HL-60 (cell line): ENCODE results near the gene DET1.
A peak's percentile ranks its signal among the peaks of the same experiment; 100 is the strongest.
"Not testable (repeated sequence)": the region's sequence is repeated elsewhere in the genome, so short reads cannot be mapped to it uniquely, and the experiment has no call there.

Experiments used
- DNase-seq, 2 experiments: peaks; one replicate each; pipeline ENCODE4 v3.0.0-alpha.2; 2010 to 2020; ENCODE audit warnings: low read depth in 1 of 2, low spot score in 1 of 2
- H3K27ac ChIP-seq: fragments of 250-450 bp; sonication (Bioruptor Pico); replicated peaks from 2 replicates; pipeline ENCODE4 v1.5.1; 2020; ENCODE audit warnings: mild to moderate bottlenecking, moderate library complexity
- H3K27me3 ChIP-seq: fragments of 250-450 bp; sonication (Bioruptor Pico); 2 replicates; pipeline ENCODE4 v1.5.1; 2021; ENCODE audit warnings: mild to moderate bottlenecking, moderate library complexity; ENCODE audit not compliant: insufficient read depth, poor library complexity, severe bottlenecking
- H3K4me3 ChIP-seq: replicated peaks from 2 replicates; pipeline ENCODE4 v1.5.1; 2011; ENCODE audit warnings: mild to moderate bottlenecking, control low read depth, low read length; ENCODE audit not compliant: insufficient read depth
- GABPA ChIP-seq: IDR thresholded peaks from 2 replicates; pipeline ENCODE4 v1.6.1; 2012; ENCODE audit warnings: low read depth
- POLR2AphosphoS5 ChIP-seq: IDR thresholded peaks from 2 replicates; pipeline ENCODE4 v1.6.1; 2012; ENCODE audit warnings: low read depth
- SPI1 ChIP-seq: IDR thresholded peaks from 2 replicates; pipeline ENCODE4 v1.6.1; 2012; ENCODE audit warnings: low read depth, mild to moderate bottlenecking, borderline replicate concordance
- TF ChIP-seq, protein P1 (sequence below): IDR thresholded peaks from one replicate; pipeline ENCODE4 v1.5.1; 2011; ENCODE audit warnings: low read length, control low read depth, inconsistent platforms; ENCODE audit not compliant: insufficient read depth
- TF ChIP-seq, protein P2 (sequence below): IDR thresholded peaks from 2 replicates; pipeline ENCODE4 v1.6.1; 2012; ENCODE audit warnings: low read depth; ENCODE audit not compliant: insufficient replicate concordance

The DET1 gene

DNA sequence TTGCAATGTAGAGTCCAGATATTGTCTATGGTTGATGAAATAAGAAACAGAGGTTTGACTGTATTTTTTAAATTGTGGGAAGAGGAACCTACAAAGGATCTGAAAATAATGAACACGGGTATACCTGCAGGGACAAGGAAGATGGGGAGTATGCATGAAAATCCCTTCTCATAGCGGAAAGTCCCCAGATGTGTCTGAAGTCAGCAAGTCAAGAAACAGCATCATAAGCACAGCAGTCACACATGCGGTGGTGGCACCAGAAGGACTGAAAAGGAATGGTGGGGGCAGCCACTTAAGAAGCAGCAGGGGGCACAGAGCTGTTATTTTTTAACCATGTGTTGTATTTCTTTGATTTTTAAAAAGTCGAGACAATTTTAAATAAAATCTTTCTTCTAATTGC is 74.3 kb downstream of the DET1 start:
- TF ChIP-seq, protein P1, sequence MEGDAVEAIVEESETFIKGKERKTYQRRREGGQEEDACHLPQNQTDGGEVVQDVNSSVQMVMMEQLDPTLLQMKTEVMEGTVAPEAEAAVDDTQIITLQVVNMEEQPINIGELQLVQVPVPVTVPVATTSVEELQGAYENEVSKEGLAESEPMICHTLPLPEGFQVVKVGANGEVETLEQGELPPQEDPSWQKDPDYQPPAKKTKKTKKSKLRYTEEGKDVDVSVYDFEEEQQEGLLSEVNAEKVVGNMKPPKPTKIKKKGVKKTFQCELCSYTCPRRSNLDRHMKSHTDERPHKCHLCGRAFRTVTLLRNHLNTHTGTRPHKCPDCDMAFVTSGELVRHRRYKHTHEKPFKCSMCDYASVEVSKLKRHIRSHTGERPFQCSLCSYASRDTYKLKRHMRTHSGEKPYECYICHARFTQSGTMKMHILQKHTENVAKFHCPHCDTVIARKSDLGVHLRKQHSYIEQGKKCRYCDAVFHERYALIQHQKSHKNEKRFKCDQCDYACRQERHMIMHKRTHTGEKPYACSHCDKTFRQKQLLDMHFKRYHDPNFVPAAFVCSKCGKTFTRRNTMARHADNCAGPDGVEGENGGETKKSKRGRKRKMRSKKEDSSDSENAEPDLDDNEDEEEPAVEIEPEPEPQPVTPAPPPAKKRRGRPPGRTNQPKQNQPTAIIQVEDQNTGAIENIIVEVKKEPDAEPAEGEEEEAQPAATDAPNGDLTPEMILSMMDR, result no peak
- TF ChIP-seq POLR2AphosphoS5 (no peak), GABPA (no peak), SPI1 (no peak)
- TF ChIP-seq, protein P2, sequence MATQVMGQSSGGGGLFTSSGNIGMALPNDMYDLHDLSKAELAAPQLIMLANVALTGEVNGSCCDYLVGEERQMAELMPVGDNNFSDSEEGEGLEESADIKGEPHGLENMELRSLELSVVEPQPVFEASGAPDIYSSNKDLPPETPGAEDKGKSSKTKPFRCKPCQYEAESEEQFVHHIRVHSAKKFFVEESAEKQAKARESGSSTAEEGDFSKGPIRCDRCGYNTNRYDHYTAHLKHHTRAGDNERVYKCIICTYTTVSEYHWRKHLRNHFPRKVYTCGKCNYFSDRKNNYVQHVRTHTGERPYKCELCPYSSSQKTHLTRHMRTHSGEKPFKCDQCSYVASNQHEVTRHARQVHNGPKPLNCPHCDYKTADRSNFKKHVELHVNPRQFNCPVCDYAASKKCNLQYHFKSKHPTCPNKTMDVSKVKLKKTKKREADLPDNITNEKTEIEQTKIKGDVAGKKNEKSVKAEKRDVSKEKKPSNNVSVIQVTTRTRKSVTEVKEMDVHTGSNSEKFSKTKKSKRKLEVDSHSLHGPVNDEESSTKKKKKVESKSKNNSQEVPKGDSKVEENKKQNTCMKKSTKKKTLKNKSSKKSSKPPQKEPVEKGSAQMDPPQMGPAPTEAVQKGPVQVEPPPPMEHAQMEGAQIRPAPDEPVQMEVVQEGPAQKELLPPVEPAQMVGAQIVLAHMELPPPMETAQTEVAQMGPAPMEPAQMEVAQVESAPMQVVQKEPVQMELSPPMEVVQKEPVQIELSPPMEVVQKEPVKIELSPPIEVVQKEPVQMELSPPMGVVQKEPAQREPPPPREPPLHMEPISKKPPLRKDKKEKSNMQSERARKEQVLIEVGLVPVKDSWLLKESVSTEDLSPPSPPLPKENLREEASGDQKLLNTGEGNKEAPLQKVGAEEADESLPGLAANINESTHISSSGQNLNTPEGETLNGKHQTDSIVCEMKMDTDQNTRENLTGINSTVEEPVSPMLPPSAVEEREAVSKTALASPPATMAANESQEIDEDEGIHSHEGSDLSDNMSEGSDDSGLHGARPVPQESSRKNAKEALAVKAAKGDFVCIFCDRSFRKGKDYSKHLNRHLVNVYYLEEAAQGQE, result no peak
- no peak overlapping the region for H3K4me3 ChIP-seq
- H3K27me3 ChIP-seq, result no peaks in the 10 kb centered on the region
- DNase-seq, result no peak
- H3K27ac ChIP-seq, result no peak overlapping the region

DNA sequence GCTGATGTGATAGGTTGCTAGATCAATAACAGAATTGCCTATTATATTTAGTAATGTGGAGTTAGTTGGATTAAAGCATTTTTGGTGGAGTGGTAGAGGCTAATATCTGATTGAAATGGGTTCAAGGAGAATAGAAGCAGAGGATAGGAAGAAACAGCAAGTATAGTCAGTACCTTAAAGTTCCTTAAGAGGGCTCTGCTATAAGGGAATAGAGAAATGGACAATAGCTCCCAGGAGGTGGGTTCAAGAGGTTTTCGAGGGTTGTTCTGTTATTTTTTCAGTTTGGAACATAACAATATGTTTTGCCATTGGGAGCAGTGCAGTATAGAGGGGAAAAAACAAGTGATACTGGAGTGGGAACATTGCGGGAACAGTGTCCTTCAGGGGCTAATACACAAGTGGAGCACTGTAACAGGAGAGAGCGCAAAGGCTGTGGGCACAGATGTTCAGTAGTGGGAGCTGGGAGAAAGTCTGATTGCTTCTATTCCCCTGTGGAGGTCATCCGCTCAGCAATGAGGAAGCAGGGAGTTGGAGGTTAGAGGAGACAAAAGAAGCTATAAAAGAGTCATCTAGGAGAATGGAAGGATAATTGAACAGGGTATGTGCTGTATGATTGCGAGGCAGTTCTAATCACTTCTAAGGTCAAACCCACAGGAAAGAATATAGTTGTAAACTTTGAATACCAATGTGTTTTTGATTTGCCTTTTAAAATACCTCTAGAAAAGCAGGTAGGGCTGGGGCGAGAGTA is 75.7 kb downstream of the DET1 start:
- Histone ChIP-seq H3K27me3 (no peaks in the 10 kb centered on the region), H3K27ac (no peak overlapping the region), H3K4me3 (no peak overlapping the region)
- TF ChIP-seq POLR2AphosphoS5 (no peak), SPI1 (no peak), GABPA (no peak)
- TF ChIP-seq, protein P2, result no peak
- TF ChIP-seq, protein P1, result no peak
- no peak for DNase-seq

DNA sequence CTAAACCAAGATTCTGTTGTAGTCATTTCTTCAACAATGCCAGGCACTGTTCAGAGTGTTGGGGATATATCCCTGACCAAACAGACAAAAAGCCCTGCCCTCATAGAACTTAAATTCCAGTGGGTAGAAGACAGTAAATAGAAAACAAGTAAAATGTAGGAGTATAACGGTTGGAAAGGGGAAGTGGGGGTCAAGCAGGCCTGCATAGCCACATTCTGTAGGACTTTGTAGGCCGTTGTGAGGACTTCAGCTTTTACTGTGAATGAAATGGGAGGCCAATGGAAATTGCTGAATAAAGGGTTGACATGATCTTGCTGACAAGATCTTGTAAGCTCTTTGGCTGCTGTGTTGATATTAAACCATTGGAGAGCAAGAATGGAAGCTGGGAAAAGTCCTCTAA is 77.2 kb downstream of the DET1 start:
- Histone ChIP-seq H3K4me3 (no peak overlapping the region), H3K27ac (peak overlapping the region; percentile 25), H3K27me3 (no peaks in the 10 kb centered on the region)
- DNase-seq, result peak in 1 of 2 experiments; percentile 18
- TF ChIP-seq POLR2AphosphoS5 (no peak), GABPA (no peak), SPI1 (peak; percentile 89)
- TF ChIP-seq, protein P1, result no peak
- TF ChIP-seq, protein P2, result no peak

DNA sequence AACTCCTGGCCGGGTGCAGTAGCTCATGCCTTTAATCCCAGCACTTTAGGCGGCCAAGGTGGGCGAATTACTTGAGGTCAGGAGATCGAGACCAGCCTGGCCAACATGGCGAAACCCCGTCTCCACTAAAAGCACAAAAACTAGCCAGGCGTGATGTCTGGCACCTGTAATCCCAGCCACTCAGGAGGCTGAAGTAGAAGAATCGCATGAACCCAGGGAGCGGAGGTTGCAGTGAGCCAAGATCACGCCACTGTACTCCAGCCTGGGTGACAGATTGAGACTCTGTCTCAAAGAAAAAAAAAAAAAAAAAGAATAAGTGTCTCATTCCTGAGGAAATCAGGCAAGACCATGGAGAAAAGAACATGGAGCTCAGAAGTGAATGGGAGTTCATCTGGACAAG is 77.8 kb downstream of the DET1 start:
- not testable (repeated sequence) for H3K27ac ChIP-seq, H3K4me3 ChIP-seq, DNase-seq, H3K27me3 ChIP-seq
